ENCODE data around the gene CLDN24.
"Not testable (repeated sequence)": the region's sequence is repeated elsewhere in the genome, so short reads cannot be mapped to it uniquely, and the experiment has no call there.

Gene CLDN24

GRCh38 chr4:183347566-183347965, 25.3 kb upstream of the CLDN24 start:
- no peak for DNase-seq (ENCODE audit: low read depth in 2 of 2, low spot score in 1 of 2)

GRCh38 chr4:183347146-183347545, 24.9 kb upstream of the CLDN24 start:
- no peak for DNase-seq (ENCODE audit: low read depth in 2 of 2, low spot score in 1 of 2)

- DNase-seq (ENCODE audit: low read depth in 2 of 2, low spot score in 1 of 2), result no peak
Observed at GRCh38 chr4:183345261-183345660, 23.0 kb upstream of the CLDN24 start.

GRCh38 chr4:183344523-183345255, 22.5 kb upstream of the CLDN24 start:
- DNase-seq (ENCODE audit: low read depth in 2 of 2, low spot score in 1 of 2), result no peak

GRCh38 chr4:183343730-183344129, 21.5 kb upstream of the CLDN24 start:
- no peak for DNase-seq (ENCODE audit: low read depth in 2 of 2, low spot score in 1 of 2)

GRCh38 chr4:183342541-183343533, 20.6 kb upstream of the CLDN24 start:
- no peak for DNase-seq (ENCODE audit: low read depth in 2 of 2, low spot score in 1 of 2)

GRCh38 chr4:183337833-183338232, 15.6 kb upstream of the CLDN24 start:
- no peak for DNase-seq (ENCODE audit: low read depth in 2 of 2, low spot score in 1 of 2)

GRCh38 chr4:183337349-183337748, 15.1 kb upstream of the CLDN24 start:
- no peak for DNase-seq (ENCODE audit: low read depth in 2 of 2, low spot score in 1 of 2)

GRCh38 chr4:183335369-183335940, 13.2 kb upstream of the CLDN24 start:
- DNase-seq (ENCODE audit: low read depth in 2 of 2, low spot score in 1 of 2), result no peak

- no peak for DNase-seq (ENCODE audit: low read depth in 2 of 2, low spot score in 1 of 2)
Observed at GRCh38 chr4:183333983-183334382, 11.8 kb upstream of the CLDN24 start.

- no peak for DNase-seq (ENCODE audit: low read depth in 2 of 2, low spot score in 1 of 2)
Observed at GRCh38 chr4:183333202-183333601, 11.0 kb upstream of the CLDN24 start.

- no peak for DNase-seq (ENCODE audit: low read depth in 2 of 2, low spot score in 1 of 2)
Observed at GRCh38 chr4:183332447-183332846, 10.2 kb upstream of the CLDN24 start.

- no peak for DNase-seq (ENCODE audit: low read depth in 2 of 2, low spot score in 1 of 2)
Observed at GRCh38 chr4:183330841-183331240, 8.6 kb upstream of the CLDN24 start.

- no peak for DNase-seq (ENCODE audit: low read depth in 2 of 2, low spot score in 1 of 2)
Observed at GRCh38 chr4:183329954-183330742, 7.9 kb upstream of the CLDN24 start.

- no peak for DNase-seq (ENCODE audit: low read depth in 2 of 2, low spot score in 1 of 2)
Observed at GRCh38 chr4:183329244-183329643, 7.0 kb upstream of the CLDN24 start.

GRCh38 chr4:183328832-183329231, 6.6 kb upstream of the CLDN24 start:
- no peak for DNase-seq (ENCODE audit: low read depth in 2 of 2, low spot score in 1 of 2)

GRCh38 chr4:183327827-183328226, 5.6 kb upstream of the CLDN24 start:
- DNase-seq (ENCODE audit: low read depth in 2 of 2, low spot score in 1 of 2), result no peak

GRCh38 chr4:183326853-183327252, 4.6 kb upstream of the CLDN24 start:
- no peak for DNase-seq (ENCODE audit: low read depth in 2 of 2, low spot score in 1 of 2)

- not testable (repeated sequence) for DNase-seq (ENCODE audit: low read depth in 2 of 2, low spot score in 1 of 2)
Observed at GRCh38 chr4:183326387-183326786, 4.2 kb upstream of the CLDN24 start.

GRCh38 chr4:183324619-183325018, 2.4 kb upstream of the CLDN24 start:
- DNase-seq (ENCODE audit: low read depth in 2 of 2, low spot score in 1 of 2), result no peak

GRCh38 chr4:183324056-183324455, 1.8 kb upstream of the CLDN24 start:
- DNase-seq (ENCODE audit: low read depth in 2 of 2, low spot score in 1 of 2), result not testable (repeated sequence)

Data from stimulated activated CD8-positive, alpha-beta memory T cell treated with anti-CD3 and anti-CD28 coated beads, Interleukin-4, amount 100 ng/mL, for 4 hours (primary cell).